GM18499 (cell line): Measurements from ENCODE around the gene MBNL1.
"Not testable (repeated sequence)": the region's sequence is repeated elsewhere in the genome, so short reads cannot be mapped to it uniquely, and the experiment has no call there.

Experiments
- ATAC-seq: cut with Tn5 transposase; IDR thresholded peaks from one replicate; pipeline ENCODE4 v1.9.1; 2021; ENCODE audit warnings: moderate number of reproducible peaks; ENCODE audit not compliant: insufficient read depth, unreplicated experiment

Gene MBNL1

DNA sequence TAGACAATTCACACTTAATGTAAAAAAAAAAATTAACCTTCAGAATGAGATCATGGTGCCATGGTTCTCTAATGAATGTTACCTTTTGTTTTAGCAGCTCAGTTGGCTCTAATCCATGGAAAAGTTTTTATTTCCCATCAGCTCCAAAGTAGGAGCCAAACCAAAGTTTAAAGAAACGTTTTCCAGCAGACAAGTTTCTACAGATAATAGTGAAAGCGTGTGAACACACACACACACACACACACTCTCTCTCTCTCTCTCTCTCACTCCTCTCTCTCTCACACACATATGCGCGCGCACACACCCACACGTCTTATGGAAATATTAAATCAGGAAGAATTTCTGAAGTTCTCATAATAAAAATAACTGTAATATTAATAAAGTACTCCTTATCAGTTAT lies 46.9 kb downstream of the MBNL1 start:
- ATAC-seq, result no peak

DNA sequence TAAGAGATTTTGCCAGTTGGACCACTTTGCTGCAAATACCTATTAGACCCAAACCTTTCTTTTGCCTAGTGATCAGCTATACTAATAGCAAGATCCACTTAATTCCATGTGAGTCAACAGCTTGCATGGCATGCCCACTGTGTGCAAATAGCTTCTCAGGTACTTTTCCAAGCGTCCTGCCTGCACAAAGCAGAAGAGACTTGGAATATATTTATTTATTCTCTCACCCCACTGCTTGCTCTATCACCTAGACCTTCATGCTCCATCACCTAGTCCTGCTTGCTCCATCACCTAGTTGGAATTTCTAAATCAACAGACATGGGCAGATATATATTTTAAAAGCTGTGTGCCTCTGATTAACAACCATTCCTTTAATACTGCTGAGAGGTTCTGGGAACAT lies 47.6 kb downstream of the MBNL1 start:
- ATAC-seq, result no peak

DNA sequence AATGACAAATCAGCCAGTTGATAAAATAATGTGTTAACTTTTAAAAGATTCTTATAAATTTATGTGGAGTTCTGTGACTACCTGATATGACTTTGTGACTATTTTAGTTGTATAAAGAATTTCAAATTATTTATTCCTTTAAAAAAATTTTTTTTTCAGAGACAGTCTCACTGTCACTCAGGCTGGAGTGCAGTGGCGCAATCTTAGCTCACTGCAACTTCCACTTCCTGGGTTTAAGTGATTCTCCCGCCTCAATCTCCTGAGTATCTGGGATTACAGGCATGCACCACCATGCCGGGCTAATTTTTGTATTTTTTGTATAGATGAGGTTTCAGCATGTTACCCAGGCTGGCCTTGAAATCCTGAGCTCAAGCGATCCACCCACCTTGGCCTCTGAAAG lies 48.5 kb downstream of the MBNL1 start:
- no peak for ATAC-seq

DNA sequence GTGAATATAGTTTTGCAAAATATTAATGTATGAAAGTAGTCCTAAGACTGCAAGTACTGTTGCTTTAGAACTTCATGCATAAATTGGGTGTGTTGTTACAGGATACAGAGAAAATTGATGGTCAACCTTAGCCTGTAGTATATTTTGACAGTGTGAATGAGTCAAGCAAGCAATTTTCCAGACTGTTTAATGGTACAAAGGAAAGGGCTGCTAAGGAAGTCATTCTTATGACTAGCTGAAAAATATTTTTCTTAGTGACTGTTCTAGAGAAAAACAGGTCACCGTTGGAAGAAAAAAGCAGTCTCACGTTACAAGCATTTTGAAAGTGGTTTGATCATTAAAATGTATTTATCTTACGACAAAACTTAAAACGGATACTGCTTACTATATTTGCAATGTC lies 49.2 kb downstream of the MBNL1 start:
- no peak for ATAC-seq

GRCh38 chr3:152318512-152318911 lies 49.8 kb downstream of the MBNL1 start:
- no peak for ATAC-seq

DNA sequence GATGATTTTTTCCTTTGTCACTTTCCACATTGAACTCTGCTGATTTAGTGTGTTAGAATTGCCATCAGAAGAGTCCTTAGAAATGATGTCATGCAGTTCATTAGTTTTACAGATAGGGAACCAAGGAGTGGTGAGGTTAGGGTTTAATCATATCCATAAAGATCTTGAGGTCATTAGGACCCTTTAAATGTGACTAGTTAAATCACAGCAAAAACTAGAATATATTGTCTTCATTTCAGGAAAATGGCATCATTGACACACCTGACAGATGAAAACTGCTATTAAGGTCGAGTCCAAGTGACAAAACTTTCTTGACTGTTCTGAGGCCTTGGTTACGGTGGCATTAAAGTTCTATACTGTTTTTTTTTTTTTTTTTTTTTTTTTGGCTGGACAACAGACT lies 50.5 kb downstream of the MBNL1 start:
- no peak for ATAC-seq

DNA sequence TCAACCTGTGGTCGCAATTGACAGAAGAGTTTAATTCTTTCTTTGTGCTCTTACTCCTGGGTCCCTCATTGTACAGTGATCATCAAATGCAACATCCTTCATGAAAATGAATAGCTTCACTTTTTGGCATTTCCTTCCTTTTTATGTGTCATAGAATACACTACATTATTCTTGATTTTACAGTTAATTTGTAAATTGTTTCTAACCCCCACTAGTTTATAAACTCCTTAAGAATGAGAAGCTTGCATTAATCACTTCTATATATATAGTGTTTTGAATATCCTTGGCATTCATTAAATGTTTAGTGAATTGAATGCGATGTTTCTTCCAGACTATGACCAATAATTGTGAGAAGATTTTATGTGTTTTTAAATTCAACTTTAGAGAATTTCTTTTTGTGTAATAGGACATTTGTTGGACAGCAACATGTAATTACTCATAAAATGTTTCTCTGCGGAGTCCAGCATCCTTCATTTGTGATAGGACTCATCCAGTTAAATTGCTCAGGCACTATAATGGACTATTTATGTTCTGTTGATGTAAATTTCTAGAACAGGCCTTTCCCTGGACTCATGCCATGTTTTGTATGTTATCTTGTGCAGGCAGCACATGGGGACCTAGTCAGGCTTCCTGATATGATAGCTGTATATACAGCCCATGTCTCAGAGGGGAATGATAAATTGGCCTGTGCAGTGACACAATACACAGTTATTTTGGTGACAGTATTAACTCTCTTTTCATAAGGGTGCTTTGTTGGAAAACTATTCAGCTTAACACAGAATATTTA lies 51.3 kb downstream of the MBNL1 start:
- ATAC-seq, result no peak

- ATAC-seq, result no peak
Observed at GRCh38 chr3:152321200-152321954, 52.6 kb downstream of the MBNL1 start.

GRCh38 chr3:152321955-152322377 lies 53.2 kb downstream of the MBNL1 start:
- no peak for ATAC-seq

- peak; percentile 66 for ATAC-seq
Observed at GRCh38 chr3:152322756-152323155, 54.0 kb downstream of the MBNL1 start.

- peak; percentile 63 for ATAC-seq
Observed at GRCh38 chr3:152323834-152324233, 55.1 kb downstream of the MBNL1 start.

GRCh38 chr3:152325136-152325535 lies 56.4 kb downstream of the MBNL1 start:
- ATAC-seq, result no peak

- ATAC-seq, result no peak
Observed at GRCh38 chr3:152327203-152327602, 58.5 kb downstream of the MBNL1 start.

GRCh38 chr3:152328841-152329240 lies 60.1 kb downstream of the MBNL1 start:
- ATAC-seq, result no peak

- ATAC-seq, result no peak
Observed at GRCh38 chr3:152330559-152330958, 61.8 kb downstream of the MBNL1 start.

- ATAC-seq, result no peak
Observed at GRCh38 chr3:152331018-152331541, 62.4 kb downstream of the MBNL1 start.

GRCh38 chr3:152331998-152332397 lies 63.3 kb downstream of the MBNL1 start:
- no peak for ATAC-seq

- ATAC-seq, result no peak
Observed at GRCh38 chr3:152333928-152334327, 65.2 kb downstream of the MBNL1 start.

- no peak for ATAC-seq
Observed at GRCh38 chr3:152334761-152335160, 66.0 kb downstream of the MBNL1 start.

GRCh38 chr3:152335273-152335672 lies 66.5 kb downstream of the MBNL1 start:
- ATAC-seq, result no peak

DNA sequence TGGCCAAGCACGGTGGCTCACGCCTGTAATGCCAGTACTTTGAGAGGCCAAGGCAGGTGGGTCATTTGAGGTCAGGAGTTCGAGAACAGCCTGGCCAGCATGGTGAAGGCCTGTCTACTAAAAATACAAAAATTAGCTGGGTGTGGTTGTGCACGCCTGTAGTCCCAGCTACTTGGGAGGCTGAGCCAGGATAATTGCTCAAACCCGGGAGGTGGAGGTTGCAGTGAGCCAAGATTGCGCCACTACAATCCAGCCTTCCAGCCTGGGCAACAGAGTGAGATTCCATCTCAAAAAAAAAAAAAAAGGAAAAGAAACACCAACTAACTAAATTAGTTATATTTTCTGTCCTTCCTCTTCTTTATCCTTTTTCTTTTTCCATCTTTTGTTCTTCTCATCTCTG lies 68.6 kb downstream of the MBNL1 start:
- ATAC-seq, result not testable (repeated sequence)
